Skeletal muscle cell (primary cell): ENCODE results near the gene MMP24OS.
A peak's percentile ranks its signal among the peaks of the same experiment; 100 is the strongest.

ENCODE experiments used
- DNase-seq: peaks from one replicate; pipeline ENCODE4 v3.0.0-alpha.2; 2010; ENCODE audit warnings: low read depth
- H3K4me3 ChIP-seq: 2 replicates; pipeline ENCODE4 v1.5.1; 2011; ENCODE audit warnings: low read depth, mild to moderate bottlenecking, control low read depth, low read length, moderate library complexity

The MMP24OS gene

GRCh38 chr20:35307666-35308653 is 30.0 kb upstream of the MMP24OS start:
- no peak overlapping the region for H3K4me3 ChIP-seq
- DNase-seq, result peak; percentile 72

- DNase-seq, result peak; percentile 90
- H3K4me3 ChIP-seq, result no peak overlapping the region
Measured at GRCh38 chr20:35306931-35307517, 29.1 kb upstream of the MMP24OS start.

GRCh38 chr20:35305682-35306556 is 28.0 kb upstream of the MMP24OS start:
- no peak overlapping the region for H3K4me3 ChIP-seq
- peak; percentile 99 for DNase-seq

GRCh38 chr20:35304956-35305355 is 27.0 kb upstream of the MMP24OS start:
- no peak for DNase-seq
- no peak overlapping the region for H3K4me3 ChIP-seq

GRCh38 chr20:35303735-35304491 is 26.0 kb upstream of the MMP24OS start:
- DNase-seq, result peak; percentile 65
- no peak overlapping the region for H3K4me3 ChIP-seq

GRCh38 chr20:35303382-35303734 is 25.4 kb upstream of the MMP24OS start:
- H3K4me3 ChIP-seq, result no peak overlapping the region
- no peak for DNase-seq

GRCh38 chr20:35302421-35303335 is 24.8 kb upstream of the MMP24OS start:
- peak; percentile 48 for DNase-seq
- no peak overlapping the region for H3K4me3 ChIP-seq

GRCh38 chr20:35301426-35301825 is 23.5 kb upstream of the MMP24OS start:
- H3K4me3 ChIP-seq, result no peak overlapping the region
- DNase-seq, result no peak

GRCh38 chr20:35300469-35301262 is 22.7 kb upstream of the MMP24OS start:
- DNase-seq, result no peak
- H3K4me3 ChIP-seq, result no peak overlapping the region

- DNase-seq, result no peak
- no peak overlapping the region for H3K4me3 ChIP-seq
Measured at GRCh38 chr20:35299780-35300179, 21.9 kb upstream of the MMP24OS start.

GRCh38 chr20:35298264-35298663 is 20.3 kb upstream of the MMP24OS start:
- no peak for DNase-seq
- H3K4me3 ChIP-seq, result no peak overlapping the region

GRCh38 chr20:35297740-35298139 is 19.8 kb upstream of the MMP24OS start:
- no peak for DNase-seq
- no peak overlapping the region for H3K4me3 ChIP-seq

- no peak overlapping the region for H3K4me3 ChIP-seq
- no peak for DNase-seq
Measured at GRCh38 chr20:35297155-35297554, 19.2 kb upstream of the MMP24OS start.

- DNase-seq, result no peak
- H3K4me3 ChIP-seq, result no peak overlapping the region
Measured at GRCh38 chr20:35296101-35296554, 18.2 kb upstream of the MMP24OS start.

- H3K4me3 ChIP-seq, result no peak overlapping the region
- DNase-seq, result no peak
Measured at GRCh38 chr20:35295674-35296073, 17.8 kb upstream of the MMP24OS start.

- H3K4me3 ChIP-seq, result no peak overlapping the region
- DNase-seq, result no peak
Measured at GRCh38 chr20:35295058-35295457, 17.1 kb upstream of the MMP24OS start.

- DNase-seq, result no peak
- no peak overlapping the region for H3K4me3 ChIP-seq
Measured at GRCh38 chr20:35294293-35294685, 16.4 kb upstream of the MMP24OS start.
